Gastroesophageal sphincter (tissue), 4 donors: ENCODE measurements around the gene KCNB1. TPM values are rescaled to one million over a fixed set of nuclear protein-coding genes. Genes with fewer than 3 reads are reported as not detected.

Experiments used
- ATAC-seq: fragments of 150-250 bp; one replicate; pipeline ENCODE4 v1.9.1; 2016; ENCODE audit warnings: mild to moderate bottlenecking, moderate library complexity
- H3K27ac ChIP-seq, 4 donors: fragments of 200-600 bp; sonication (generic) in 3 of 4; 1 replicate in 3 of 4; 2 replicates in 1 of 4; pipeline ENCODE4 v1.5.1; 2016 to 2019
- H3K27me3 ChIP-seq: fragments of 200-600 bp; sonication (generic); one replicate; pipeline ENCODE4 v1.5.1; 2019
- H3K36me3 ChIP-seq, 2 donors: fragments of 200-600 bp; sonication (generic); one replicate each; pipeline ENCODE4 v1.5.1; 2019; ENCODE audit warnings: control low read depth in 1 of 2
- H3K4me1 ChIP-seq, 3 donors: fragments of 200-600 bp; sonication (generic); 1 replicate in 2 of 3; 2 replicates in 1 of 3; pipeline ENCODE4 v1.5.1; 2016 to 2019; ENCODE audit warnings: control low read depth in 2 of 3
- H3K4me3 ChIP-seq, 2 donors: fragments of 200-600 bp; sonication (generic); one replicate each; pipeline ENCODE4 v1.5.1; 2019; ENCODE audit warnings: mild to moderate bottlenecking in 1 of 2, moderate library complexity in 1 of 2
- H3K9me3 ChIP-seq, 3 donors: fragments of 200-600 bp; sonication (generic); one replicate each; pipeline ENCODE4 v1.5.1; 2017 to 2019; ENCODE audit warnings: control low read depth in 2 of 3
- CTCF ChIP-seq, 4 experiments: fragments of 200-600 bp in 2 of 4; fragments of 450-650 bp in 2 of 4; sonication (generic) in 1 of 4; IDR thresholded peaks; one replicate each; pipeline ENCODE4 v1.5.1; 2017 to 2019; ENCODE audit warnings: antibody characterized with exemption in 4 of 4, mild to moderate bottlenecking in 2 of 4, moderate library complexity in 2 of 4
- EP300 ChIP-seq: sonication (generic); formaldehyde crosslinking; IDR thresholded peaks from one replicate; pipeline ENCODE4 v1.6.1; 2017; ENCODE audit warnings: antibody characterized with exemption, mild to moderate bottlenecking
- POLR2A ChIP-seq, 2 donors: fragments of 450-650 bp; IDR thresholded peaks; one replicate each; pipeline ENCODE4 v1.6.1; 2017; ENCODE audit warnings: antibody characterized with exemption in 2 of 2, mild to moderate bottlenecking in 2 of 2, moderate library complexity in 1 of 2
- POLR2AphosphoS5 ChIP-seq: sonication (generic); formaldehyde crosslinking; IDR thresholded peaks from one replicate; pipeline ENCODE4 v1.6.1; 2017; ENCODE audit warnings: antibody characterized with exemption
- WGBS, 2 donors: methylation state at CpG; one replicate each; pipeline ENCODE4 v1.1.5; 2018; ENCODE audit warnings: low coverage in 1 of 2; 5-methylcytosine and 5-hydroxymethylcytosine counted together
- total RNA-seq, 4 donors: library from RNA; depleted of rRNA; stranded (reverse); fragments of >200 nt; gene quantifications; one replicate each; pipeline ENCODE4 v1.1.0, GENCODE V29; 2016

KCNB1 gene
- total RNA-seq, 4 donors from 2014 or later = 26.3 to 44.1 (median 38.0) TPM

DNA sequence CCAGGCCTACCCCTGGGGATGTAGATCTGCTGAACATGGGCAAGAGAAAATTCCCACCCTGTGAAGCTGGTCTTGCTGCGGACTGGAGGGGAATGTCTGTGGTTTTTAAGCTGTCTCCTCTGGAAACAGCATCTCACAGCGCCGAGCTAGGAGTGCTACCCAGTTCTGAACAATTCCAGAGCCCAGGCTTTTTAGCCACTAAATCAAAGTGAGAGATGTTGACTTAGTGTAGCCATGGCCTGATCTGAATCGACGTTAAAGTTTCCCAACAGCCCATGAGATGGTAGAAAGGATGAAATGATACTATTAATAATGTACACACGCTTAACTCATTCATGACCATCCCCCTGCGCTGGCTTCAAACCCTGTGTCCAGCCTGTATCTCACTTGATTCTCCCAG lies 63.7 kb downstream of the KCNB1 start:
- ATAC-seq = no peak
- no peaks in the 10 kb centered on the region for H3K27me3 ChIP-seq
- peak overlapping the region; percentile 87 to 92 (median 89) for H3K27ac ChIP-seq

GRCh38 chr20:49417843-49418555 lies 64.5 kb downstream of the KCNB1 start:
- WGBS, 2 donors = 49 to 61% methylated on average over 9 of the region's 9 CpGs
- peaks cover 15 to 100% (median 22%) of the 10 kb centered on the region in 3 donors for H3K4me1 ChIP-seq

More for the DNA sequence above, 63.7 kb downstream of the KCNB1 start:
- Histone ChIP-seq H3K9me3 (no peaks in the 10 kb centered on the region), H3K4me1 (peaks cover 15 to 98% (median 22%) of the 10 kb centered on the region in 3 donors), H3K36me3 (no peaks in the 10 kb centered on the region), H3K4me3 (no peak overlapping the region)
- WGBS, 2 donors = 0 to 41% methylated on average over 2 to 6 of the region's 7 CpGs
- TF ChIP-seq POLR2A (IDR thresholded peaks at IDR 0.05) (no peak), EP300 (no peak), POLR2AphosphoS5 (peak; percentile 30)

DNA sequence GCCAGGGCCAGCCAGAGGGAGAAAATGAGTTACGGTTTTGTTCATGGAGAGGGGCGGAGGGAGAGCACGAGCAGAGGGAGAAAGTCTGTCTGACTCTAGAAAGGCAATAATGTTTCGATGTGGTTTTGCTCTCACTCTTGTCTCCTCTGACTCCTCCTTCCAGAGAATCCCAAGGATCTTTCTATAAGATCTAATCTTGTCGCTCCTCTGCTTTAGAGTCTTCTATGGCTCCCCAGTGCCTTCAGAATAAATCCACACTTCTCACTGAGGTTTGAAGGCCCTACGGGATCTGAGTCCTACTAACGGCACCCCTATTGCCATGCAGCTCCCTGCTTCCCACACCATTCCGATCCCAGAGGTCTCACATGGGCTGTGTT lies 66.8 kb downstream of the KCNB1 start:
- no peak overlapping the region for H3K4me3 ChIP-seq
- H3K27me3 ChIP-seq = no peaks in the 10 kb centered on the region
- ATAC-seq = no peak
- no peaks in the 10 kb centered on the region for H3K9me3 ChIP-seq
- peak overlapping the region; percentile 37 to 92 (median 89) for H3K27ac ChIP-seq
- peaks cover 12 to 100% (median 14%) of the 10 kb centered on the region in 3 donors for H3K4me1 ChIP-seq
- 30 to 41% methylated on average over 8 of the region's 8 CpGs for WGBS, 2 donors
- TF ChIP-seq EP300 = no peak
- TF ChIP-seq POLR2A (IDR thresholded peaks at IDR 0.05) = no peak
- no peak for TF ChIP-seq CTCF (IDR thresholded peaks at IDR 0.05)
- TF ChIP-seq POLR2AphosphoS5 = no peak
- no peaks in the 10 kb centered on the region for H3K36me3 ChIP-seq

More at GRCh38 chr20:49417843-49418555, 64.5 kb downstream of the KCNB1 start:
- TF ChIP-seq CTCF (IDR thresholded peaks at IDR 0.05) (no peak), POLR2A (IDR thresholded peaks at IDR 0.05) (no peak), POLR2AphosphoS5 (no peak), EP300 (no peak)
- no peaks in the 10 kb centered on the region for H3K9me3 ChIP-seq
- H3K4me3 ChIP-seq = no peak overlapping the region
- H3K27ac ChIP-seq = peak overlapping the region; percentile 87 to 92 (median 89)
- no peak for ATAC-seq
- no peaks in the 10 kb centered on the region for H3K27me3 ChIP-seq
- no peaks in the 10 kb centered on the region for H3K36me3 ChIP-seq

GRCh38 chr20:49415005-49415667 lies 67.3 kb downstream of the KCNB1 start:
- Histone ChIP-seq H3K4me1 (peaks cover 12 to 100% (median 13%) of the 10 kb centered on the region in 3 donors), H3K4me3 (no peak overlapping the region), H3K27me3 (no peaks in the 10 kb centered on the region), H3K27ac (peak overlapping the region; percentile 37 to 92 (median 89)), H3K36me3 (no peaks in the 10 kb centered on the region), H3K9me3 (no peaks in the 10 kb centered on the region)
- TF ChIP-seq CTCF (IDR thresholded peaks at IDR 0.05) (no peak), POLR2A (IDR thresholded peaks at IDR 0.05) (no peak), EP300 (no peak), POLR2AphosphoS5 (peak; percentile 31)
- peak; percentile 30 for ATAC-seq
- WGBS, 2 donors = 31 to 41% methylated on average over 8 of the region's 8 CpGs

DNA sequence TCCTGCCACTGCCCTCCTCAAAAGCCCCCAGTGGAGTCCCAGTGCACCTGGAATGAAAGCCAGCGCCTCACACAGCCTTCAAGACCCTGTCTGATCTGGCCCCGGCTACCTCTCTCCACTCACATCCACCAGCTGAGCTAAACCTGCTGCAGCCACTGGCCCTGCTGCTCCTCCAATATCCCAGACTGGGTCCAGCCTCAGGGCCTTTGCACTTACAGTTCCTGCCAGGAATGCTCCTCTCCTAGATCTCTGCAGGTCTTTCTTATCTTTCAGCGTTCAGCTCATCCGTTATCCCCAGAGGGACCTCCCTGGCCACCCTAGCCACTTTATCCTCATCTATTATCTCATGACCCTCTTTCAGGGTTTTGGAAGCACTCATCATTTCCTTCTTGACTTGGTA lies 68.8 kb downstream of the KCNB1 start:
- no peak for TF ChIP-seq POLR2AphosphoS5
- no peak for TF ChIP-seq CTCF (IDR thresholded peaks at IDR 0.05)
- no peak for TF ChIP-seq EP300
- TF ChIP-seq POLR2A (IDR thresholded peaks at IDR 0.05) = no peak
- ATAC-seq = no peak
- no peak overlapping the region for H3K4me3 ChIP-seq
- no peaks in the 10 kb centered on the region for H3K9me3 ChIP-seq
- peaks cover 5 to 100% (median 11%) of the 10 kb centered on the region in 3 donors for H3K4me1 ChIP-seq
- H3K36me3 ChIP-seq = no peaks in the 10 kb centered on the region
- H3K27ac ChIP-seq = peak overlapping the region; percentile 37 to 92 (median 89)
- WGBS, 2 donors = 85 to 95% methylated on average over 2 to 4 of the region's 4 CpGs
- H3K27me3 ChIP-seq = no peaks in the 10 kb centered on the region
